Measurements from ENCODE around the gene ENGASE.

DNA sequence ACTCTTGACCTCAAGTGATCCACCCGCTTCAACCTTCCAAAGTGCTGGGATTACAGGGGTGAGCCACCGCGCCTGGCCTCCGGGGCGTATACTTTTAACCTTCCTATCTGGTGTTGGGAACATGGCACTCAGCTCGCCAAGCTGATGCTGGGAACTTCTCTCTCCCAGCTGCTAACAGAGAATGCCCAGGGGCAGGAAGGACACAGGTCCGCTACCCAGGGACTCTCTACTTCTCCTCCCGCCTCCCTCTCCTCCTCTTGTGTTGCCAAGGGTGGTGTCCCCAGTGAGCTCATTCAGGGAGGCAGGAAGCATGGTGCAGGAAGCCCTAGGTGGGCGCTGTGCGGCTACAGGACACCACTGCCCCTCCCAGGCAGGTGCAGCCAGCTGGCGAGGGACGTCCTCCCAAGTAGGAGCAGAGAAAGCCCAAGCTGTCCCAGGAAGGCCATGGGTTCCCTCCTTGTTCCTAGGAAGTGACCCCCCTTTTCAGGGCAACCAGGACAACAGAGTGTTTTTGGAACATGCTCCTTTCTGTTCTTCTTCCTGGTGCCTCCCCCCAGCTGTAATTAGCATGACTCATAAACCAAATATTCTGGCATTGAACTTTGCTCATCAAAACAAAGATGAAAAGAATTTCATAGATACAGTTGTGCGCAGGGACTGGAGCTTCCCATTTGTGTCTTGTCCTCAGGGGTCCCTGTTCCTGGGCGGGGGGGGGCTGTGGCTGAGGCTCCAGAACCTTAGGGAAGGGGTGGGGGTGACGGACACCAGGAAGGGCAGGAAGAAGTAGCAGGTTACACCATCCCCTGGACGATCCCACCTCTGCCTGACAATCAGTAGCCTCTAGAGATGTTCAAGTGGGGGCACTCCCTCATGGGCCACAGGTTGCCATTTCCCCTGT, 48.0 kb upstream of the ENGASE start:
- TF ChIP-seq, protein P1, sequence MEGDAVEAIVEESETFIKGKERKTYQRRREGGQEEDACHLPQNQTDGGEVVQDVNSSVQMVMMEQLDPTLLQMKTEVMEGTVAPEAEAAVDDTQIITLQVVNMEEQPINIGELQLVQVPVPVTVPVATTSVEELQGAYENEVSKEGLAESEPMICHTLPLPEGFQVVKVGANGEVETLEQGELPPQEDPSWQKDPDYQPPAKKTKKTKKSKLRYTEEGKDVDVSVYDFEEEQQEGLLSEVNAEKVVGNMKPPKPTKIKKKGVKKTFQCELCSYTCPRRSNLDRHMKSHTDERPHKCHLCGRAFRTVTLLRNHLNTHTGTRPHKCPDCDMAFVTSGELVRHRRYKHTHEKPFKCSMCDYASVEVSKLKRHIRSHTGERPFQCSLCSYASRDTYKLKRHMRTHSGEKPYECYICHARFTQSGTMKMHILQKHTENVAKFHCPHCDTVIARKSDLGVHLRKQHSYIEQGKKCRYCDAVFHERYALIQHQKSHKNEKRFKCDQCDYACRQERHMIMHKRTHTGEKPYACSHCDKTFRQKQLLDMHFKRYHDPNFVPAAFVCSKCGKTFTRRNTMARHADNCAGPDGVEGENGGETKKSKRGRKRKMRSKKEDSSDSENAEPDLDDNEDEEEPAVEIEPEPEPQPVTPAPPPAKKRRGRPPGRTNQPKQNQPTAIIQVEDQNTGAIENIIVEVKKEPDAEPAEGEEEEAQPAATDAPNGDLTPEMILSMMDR (IDR thresholded peaks at IDR 0.05) = no peak
- no peak for TF ChIP-seq POLR2A (IDR thresholded peaks at IDR 0.05)

Measured in testis (tissue), 2 donors.